K562 (cell line): ENCODE measurements around the gene DAZAP1.

ENCODE experiments used
- ESRRA ChIP-seq: fragments of 450-650 bp; IDR thresholded peaks from 2 replicates; pipeline ENCODE4 v1.6.1; 2014; ENCODE audit warnings: low read depth, mild to moderate bottlenecking, moderate library complexity, borderline replicate concordance
- FOXK2 ChIP-seq, 2 experiments: fragments of 450-650 bp; IDR thresholded peaks in 1 of 2; conservative IDR thresholded peaks in 1 of 2; 2 replicates each; pipeline ENCODE4 v1.6.1; 2016; ENCODE audit warnings: low read depth in 2 of 2, mild to moderate bottlenecking in 1 of 2
- SP1 ChIP-seq: sonication (generic); formaldehyde crosslinking; IDR thresholded peaks from 2 replicates; pipeline ENCODE4 v1.8.1; 2022; ENCODE audit warnings: mild to moderate bottlenecking, missing genetic modification reagents
- TF ChIP-seq, protein P1 (sequence below), 3 experiments: IDR thresholded peaks in 2 of 3; conservative IDR thresholded peaks in 1 of 3; 2 replicates each; pipeline ENCODE4 v1.5.1; 2011 to 2012; ENCODE audit warnings: low read length in 3 of 3, mild to moderate bottlenecking in 3 of 3, control low read depth in 2 of 3, improper control_type of control experiment in 1 of 3, inconsistent platforms in 1 of 3, low read depth in 1 of 3, mixed read lengths in 1 of 3, moderate library complexity in 1 of 3; ENCODE audit not compliant: insufficient read depth in 2 of 3
- TF ChIP-seq, protein P2 (sequence below): sonication (generic); formaldehyde crosslinking; IDR thresholded peaks from 2 replicates; pipeline ENCODE4 v1.8.0; 2022; ENCODE audit warnings: mild to moderate bottlenecking, missing genetic modification reagents

DNA sequence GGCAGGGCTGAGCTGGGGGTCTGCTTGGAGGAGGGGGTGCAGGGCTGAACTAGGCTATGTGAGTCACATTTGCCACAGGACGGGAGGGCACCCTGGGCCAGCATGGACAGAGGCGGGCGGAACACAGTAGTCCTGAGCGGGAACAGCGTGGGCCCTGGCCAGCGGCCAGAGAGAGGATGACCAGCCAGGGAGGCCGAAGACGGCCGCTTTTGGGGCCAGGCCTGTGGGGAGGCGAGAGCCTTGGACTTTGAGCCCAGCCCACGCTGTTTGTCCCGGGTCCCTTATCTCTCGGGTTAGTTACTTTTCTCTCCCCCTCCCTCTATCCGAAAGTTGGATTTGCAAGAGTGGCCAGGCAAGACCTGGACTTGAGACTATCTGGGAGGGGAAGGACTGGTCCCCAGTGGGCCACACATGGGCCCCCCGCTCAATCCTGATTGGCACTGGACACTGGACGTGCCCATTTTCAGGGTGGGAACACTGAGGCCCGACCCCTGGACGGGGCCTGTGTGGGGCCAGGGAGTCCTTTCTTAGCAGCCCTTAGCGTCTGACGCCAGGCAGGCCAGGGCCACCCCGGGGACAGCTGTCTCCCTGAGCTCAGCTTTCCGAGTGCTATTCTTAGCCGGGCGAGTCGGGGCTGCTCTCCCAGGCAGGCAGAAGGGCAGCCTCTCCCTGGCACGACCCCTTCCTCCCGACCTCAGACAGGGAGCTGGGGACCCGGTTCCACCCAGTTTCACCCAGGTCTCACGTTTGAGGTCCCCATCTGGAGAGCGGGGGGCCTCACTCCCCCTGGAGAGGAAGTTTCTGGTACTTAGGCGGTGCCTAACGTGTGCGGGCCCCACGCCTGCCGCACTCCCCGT is 6.9 kb upstream of the DAZAP1 start:
- TF ChIP-seq FOXK2 (conservative IDR thresholded peaks at IDR 0.05 in 1 of 2, IDR thresholded peaks at IDR 0.05 in 1 of 2; ENCODE audit: low read depth in 2 of 2) (no peak), ESRRA (0 out of 2 replicates have a peak, but pooled peaks have one; percentile 43), SP1 (CRISPR knock-in tag) (peak; percentile 40; the same call in 1 of the 2 replicates)
- TF ChIP-seq, protein P1, sequence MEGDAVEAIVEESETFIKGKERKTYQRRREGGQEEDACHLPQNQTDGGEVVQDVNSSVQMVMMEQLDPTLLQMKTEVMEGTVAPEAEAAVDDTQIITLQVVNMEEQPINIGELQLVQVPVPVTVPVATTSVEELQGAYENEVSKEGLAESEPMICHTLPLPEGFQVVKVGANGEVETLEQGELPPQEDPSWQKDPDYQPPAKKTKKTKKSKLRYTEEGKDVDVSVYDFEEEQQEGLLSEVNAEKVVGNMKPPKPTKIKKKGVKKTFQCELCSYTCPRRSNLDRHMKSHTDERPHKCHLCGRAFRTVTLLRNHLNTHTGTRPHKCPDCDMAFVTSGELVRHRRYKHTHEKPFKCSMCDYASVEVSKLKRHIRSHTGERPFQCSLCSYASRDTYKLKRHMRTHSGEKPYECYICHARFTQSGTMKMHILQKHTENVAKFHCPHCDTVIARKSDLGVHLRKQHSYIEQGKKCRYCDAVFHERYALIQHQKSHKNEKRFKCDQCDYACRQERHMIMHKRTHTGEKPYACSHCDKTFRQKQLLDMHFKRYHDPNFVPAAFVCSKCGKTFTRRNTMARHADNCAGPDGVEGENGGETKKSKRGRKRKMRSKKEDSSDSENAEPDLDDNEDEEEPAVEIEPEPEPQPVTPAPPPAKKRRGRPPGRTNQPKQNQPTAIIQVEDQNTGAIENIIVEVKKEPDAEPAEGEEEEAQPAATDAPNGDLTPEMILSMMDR (IDR thresholded peaks at IDR 0.05 in 2 of 3, conservative IDR thresholded peaks at IDR 0.05 in 1 of 3; ENCODE audit: insufficient read depth in 2 of 3, low read depth in 1 of 3, low read length in 3 of 3) = no peak
- TF ChIP-seq, protein P2, sequence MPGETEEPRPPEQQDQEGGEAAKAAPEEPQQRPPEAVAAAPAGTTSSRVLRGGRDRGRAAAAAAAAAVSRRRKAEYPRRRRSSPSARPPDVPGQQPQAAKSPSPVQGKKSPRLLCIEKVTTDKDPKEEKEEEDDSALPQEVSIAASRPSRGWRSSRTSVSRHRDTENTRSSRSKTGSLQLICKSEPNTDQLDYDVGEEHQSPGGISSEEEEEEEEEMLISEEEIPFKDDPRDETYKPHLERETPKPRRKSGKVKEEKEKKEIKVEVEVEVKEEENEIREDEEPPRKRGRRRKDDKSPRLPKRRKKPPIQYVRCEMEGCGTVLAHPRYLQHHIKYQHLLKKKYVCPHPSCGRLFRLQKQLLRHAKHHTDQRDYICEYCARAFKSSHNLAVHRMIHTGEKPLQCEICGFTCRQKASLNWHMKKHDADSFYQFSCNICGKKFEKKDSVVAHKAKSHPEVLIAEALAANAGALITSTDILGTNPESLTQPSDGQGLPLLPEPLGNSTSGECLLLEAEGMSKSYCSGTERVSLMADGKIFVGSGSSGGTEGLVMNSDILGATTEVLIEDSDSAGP = no peak
